Keratinocyte (primary cell): ENCODE measurements around the gene TEX44.
"Not testable (repeated sequence)": the region's sequence is repeated elsewhere in the genome, so short reads cannot be mapped to it uniquely, and the experiment has no call there.

Source experiments
- EZH2 ChIP-seq: IDR thresholded peaks from one replicate; pipeline ENCODE4 v1.6.1; 2012; ENCODE audit warnings: inconsistent platforms, mild to moderate bottlenecking, low read length, moderate library complexity
- TF ChIP-seq, protein P1 (sequence below), 3 experiments: IDR thresholded peaks in 1 of 3; conservative IDR thresholded peaks in 1 of 3; optimal IDR thresholded peaks in 1 of 3; 2 replicates in 2 of 3; 3 replicates in 1 of 3; pipeline versions ENCODE3 to v1.5.1; 2011; ENCODE audit warnings: low read length in 3 of 3, mild to moderate bottlenecking in 3 of 3, moderate library complexity in 2 of 3, control low read depth in 1 of 3, inconsistent platforms in 1 of 3; ENCODE audit not compliant: insufficient read depth in 2 of 3; ENCODE audit errors: extremely low read depth in 1 of 3

DNA sequence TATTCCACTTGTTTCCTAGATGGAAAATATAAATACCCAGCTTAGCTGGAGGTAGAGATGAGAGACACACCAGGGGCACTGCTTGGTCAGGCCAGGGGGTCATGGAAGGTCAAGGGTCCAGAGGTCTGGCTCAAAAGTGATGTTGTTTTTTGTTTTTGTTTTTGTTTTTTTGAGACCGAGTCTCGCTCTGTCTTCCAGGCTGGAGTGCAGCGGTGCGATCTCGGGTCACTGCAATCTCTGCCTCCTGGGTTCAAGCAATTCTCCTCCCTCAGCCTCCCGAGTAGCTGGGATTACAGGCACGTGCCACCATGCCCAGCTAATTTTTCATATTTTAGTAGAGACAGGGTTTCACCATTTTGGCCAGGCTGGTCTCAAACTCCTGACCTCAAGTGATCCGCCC lies 36.2 kb upstream of the TEX44 start:
- TF ChIP-seq, protein P1, sequence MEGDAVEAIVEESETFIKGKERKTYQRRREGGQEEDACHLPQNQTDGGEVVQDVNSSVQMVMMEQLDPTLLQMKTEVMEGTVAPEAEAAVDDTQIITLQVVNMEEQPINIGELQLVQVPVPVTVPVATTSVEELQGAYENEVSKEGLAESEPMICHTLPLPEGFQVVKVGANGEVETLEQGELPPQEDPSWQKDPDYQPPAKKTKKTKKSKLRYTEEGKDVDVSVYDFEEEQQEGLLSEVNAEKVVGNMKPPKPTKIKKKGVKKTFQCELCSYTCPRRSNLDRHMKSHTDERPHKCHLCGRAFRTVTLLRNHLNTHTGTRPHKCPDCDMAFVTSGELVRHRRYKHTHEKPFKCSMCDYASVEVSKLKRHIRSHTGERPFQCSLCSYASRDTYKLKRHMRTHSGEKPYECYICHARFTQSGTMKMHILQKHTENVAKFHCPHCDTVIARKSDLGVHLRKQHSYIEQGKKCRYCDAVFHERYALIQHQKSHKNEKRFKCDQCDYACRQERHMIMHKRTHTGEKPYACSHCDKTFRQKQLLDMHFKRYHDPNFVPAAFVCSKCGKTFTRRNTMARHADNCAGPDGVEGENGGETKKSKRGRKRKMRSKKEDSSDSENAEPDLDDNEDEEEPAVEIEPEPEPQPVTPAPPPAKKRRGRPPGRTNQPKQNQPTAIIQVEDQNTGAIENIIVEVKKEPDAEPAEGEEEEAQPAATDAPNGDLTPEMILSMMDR (optimal IDR thresholded peaks at IDR 0.05 in 1 of 3, IDR thresholded peaks at IDR 0.05 in 1 of 3, conservative IDR thresholded peaks at IDR 0.05 in 1 of 3; ENCODE audit: extremely low read depth in 1 of 3, insufficient read depth in 2 of 3, low read length in 3 of 3): not testable (repeated sequence)
- not testable (repeated sequence) for TF ChIP-seq EZH2
